ENCODE data around the gene PDE2A. TPM values are rescaled to one million over a fixed set of nuclear protein-coding genes. Genes with fewer than 3 reads are reported as not detected.

PDE2A gene
- total RNA-seq, 2 experiments from 2014 or later, result 0.83 TPM; not detected in 1

DNA sequence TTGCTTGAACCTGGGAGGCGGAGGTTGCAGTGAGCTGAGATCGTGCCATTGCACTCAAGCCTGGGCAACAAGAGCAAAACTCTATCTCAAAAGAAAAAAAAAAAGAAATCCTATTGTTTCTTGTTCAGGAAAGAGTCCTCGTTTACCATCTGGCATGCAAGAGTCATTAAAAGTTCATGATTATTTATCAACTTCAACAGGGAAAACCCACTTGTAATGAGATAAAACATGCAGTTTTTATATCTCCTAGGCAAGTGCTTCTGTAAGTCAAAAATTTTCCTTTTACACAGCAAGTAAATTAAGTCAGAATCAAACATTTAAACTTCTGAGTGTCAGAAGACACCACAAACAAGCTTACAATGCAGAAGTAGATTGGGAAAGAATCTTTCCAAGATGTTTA is 145.2 kb downstream of the PDE2A start:
- H3K36me3 Mint-ChIP-seq, result no peaks in the 10 kb centered on the region
- peaks cover 32% of the 10 kb centered on the region for H3K27me3 Mint-ChIP-seq
- H3K4me1 Mint-ChIP-seq, result no peaks in the 10 kb centered on the region
- POLR2A ChIA-PET, result no interaction called here
- no peaks in the 10 kb centered on the region for H3K9me3 Mint-ChIP-seq
- no peak for DNase-seq
- no peak overlapping the region for H3K4me3 Mint-ChIP-seq
- H3K27ac Mint-ChIP-seq, result no peak overlapping the region
- ATAC-seq (ENCODE audit: low read depth), result no peak

DNA sequence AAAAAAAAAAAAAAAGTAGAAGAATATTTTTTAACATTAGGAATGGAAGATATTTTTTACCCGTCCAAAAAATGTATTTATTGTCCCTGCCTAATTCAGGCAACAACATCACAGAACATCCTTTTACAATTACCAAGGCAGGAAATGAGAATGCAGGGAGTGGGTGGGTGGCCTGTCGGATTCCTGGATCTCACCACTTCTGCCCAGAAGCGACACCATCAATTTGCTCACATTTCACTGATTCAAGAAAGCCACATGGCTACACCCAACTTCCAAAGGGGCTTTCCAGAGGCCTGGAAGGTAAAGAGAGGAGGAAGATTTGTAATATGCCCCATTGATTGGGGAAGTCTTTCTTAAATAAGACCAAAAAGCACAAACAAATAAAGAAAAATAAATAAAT is 146.1 kb downstream of the PDE2A start:
- no peak overlapping the region for H3K27ac Mint-ChIP-seq
- DNase-seq, result no peak
- POLR2A ChIA-PET, result no interaction called here
- no peaks in the 10 kb centered on the region for H3K4me1 Mint-ChIP-seq
- H3K4me3 Mint-ChIP-seq, result no peak overlapping the region
- no peak for ATAC-seq (ENCODE audit: low read depth)
- no peaks in the 10 kb centered on the region for H3K9me3 Mint-ChIP-seq
- H3K36me3 Mint-ChIP-seq, result no peaks in the 10 kb centered on the region
- peaks cover 30% of the 10 kb centered on the region for H3K27me3 Mint-ChIP-seq

Small RNAs within 50 kb of the gene (microRNA-seq; reads per million reads assigned to microRNA genes)
- 47.0 reads per million, percentile 44 among the genes with 10 or more reads in this experiment for gene MIR139

Other genes with a start within 250 kb of the PDE2A start
- 10 to 100 TPM; 21.6 to 23.2 TPM for gene CLPB, start 239.9 kb downstream of the PDE2A start, total RNA-seq
- gene ARAP1, start 78.0 kb upstream of the PDE2A start, total RNA-seq, result 100 to 1,000 TPM; 129 to 134 TPM
- 1 to 10 TPM; 7.8 to 8.0 TPM for gene STARD10, start 119.6 kb upstream of the PDE2A start, total RNA-seq
- 100 to 1,000 TPM; 159 to 163 TPM for gene ATG16L2, start 140.0 kb upstream of the PDE2A start, total RNA-seq